ENCODE measurements around the gene PAX6.

PAX6 gene

GRCh38 chr11:31823644-31824331 is 12.7 kb upstream of the PAX6 start:
- Histone ChIP-seq H3K4me2 (no peak overlapping the region), H3K27ac (no peak overlapping the region), H3K27me3 (ENCODE audit: insufficient read depth, low read depth) (no peaks in the 10 kb centered on the region), H2AFZ (ENCODE audit: low read depth) (no peak overlapping the region), H4K20me1 (ENCODE audit: insufficient read depth) (no peaks in the 10 kb centered on the region), H3K4me1 (ENCODE audit: low read depth, poor library complexity, severe bottlenecking) (no peaks in the 10 kb centered on the region), H3K4me3 (IDR thresholded peaks at IDR 0.05; ENCODE audit: insufficient read depth, low read depth, low read length) (no peak overlapping the region), H3K79me2 (ENCODE audit: insufficient read depth, low read depth) (no peaks in the 10 kb centered on the region), H3K36me3 (ENCODE audit: insufficient read depth) (no peaks in the 10 kb centered on the region), H3K9ac (no peak overlapping the region)
- TF ChIP-seq CTCF (conservative IDR thresholded peaks at IDR 0.05; ENCODE audit: low read depth, low read length), result no peak

GRCh38 chr11:31822927-31823643 is 12.0 kb upstream of the PAX6 start:
- Histone ChIP-seq H3K27ac (no peak overlapping the region), H4K20me1 (ENCODE audit: insufficient read depth) (no peaks in the 10 kb centered on the region), H3K79me2 (ENCODE audit: insufficient read depth, low read depth) (no peaks in the 10 kb centered on the region), H3K4me2 (no peak overlapping the region), H2AFZ (ENCODE audit: low read depth) (no peak overlapping the region), H3K36me3 (ENCODE audit: insufficient read depth) (no peaks in the 10 kb centered on the region), H3K9ac (no peak overlapping the region), H3K27me3 (ENCODE audit: insufficient read depth, low read depth) (no peaks in the 10 kb centered on the region), H3K4me1 (ENCODE audit: low read depth, poor library complexity, severe bottlenecking) (no peaks in the 10 kb centered on the region), H3K4me3 (IDR thresholded peaks at IDR 0.05; ENCODE audit: insufficient read depth, low read depth, low read length) (no peak overlapping the region)
- no peak for TF ChIP-seq CTCF (conservative IDR thresholded peaks at IDR 0.05; ENCODE audit: low read depth, low read length)

GRCh38 chr11:31822175-31822926 is 11.2 kb upstream of the PAX6 start:
- Histone ChIP-seq H3K27ac (no peak overlapping the region), H3K4me2 (no peak overlapping the region), H3K27me3 (ENCODE audit: insufficient read depth, low read depth) (no peaks in the 10 kb centered on the region), H2AFZ (ENCODE audit: low read depth) (no peak overlapping the region), H3K4me3 (IDR thresholded peaks at IDR 0.05; ENCODE audit: insufficient read depth, low read depth, low read length) (no peak overlapping the region), H4K20me1 (ENCODE audit: insufficient read depth) (no peaks in the 10 kb centered on the region), H3K79me2 (ENCODE audit: insufficient read depth, low read depth) (no peaks in the 10 kb centered on the region), H3K9ac (no peak overlapping the region), H3K36me3 (ENCODE audit: insufficient read depth) (no peaks in the 10 kb centered on the region), H3K4me1 (ENCODE audit: low read depth, poor library complexity, severe bottlenecking) (no peaks in the 10 kb centered on the region)
- TF ChIP-seq CTCF (conservative IDR thresholded peaks at IDR 0.05; ENCODE audit: low read depth, low read length), result no peak

- H3K4me1 ChIP-seq (ENCODE audit: low read depth, poor library complexity, severe bottlenecking), result no peaks in the 10 kb centered on the region
- H3K4me3 ChIP-seq (IDR thresholded peaks at IDR 0.05; ENCODE audit: insufficient read depth, low read depth, low read length), result no peak overlapping the region
- TF ChIP-seq CTCF (conservative IDR thresholded peaks at IDR 0.05; ENCODE audit: low read depth, low read length), result no peak
- H4K20me1 ChIP-seq (ENCODE audit: insufficient read depth), result no peaks in the 10 kb centered on the region
- no peak overlapping the region for H3K9ac ChIP-seq
- no peak overlapping the region for H3K27ac ChIP-seq
- no peaks in the 10 kb centered on the region for H3K79me2 ChIP-seq (ENCODE audit: insufficient read depth, low read depth)
- H3K36me3 ChIP-seq (ENCODE audit: insufficient read depth), result no peaks in the 10 kb centered on the region
- no peak overlapping the region for H3K4me2 ChIP-seq
- H3K27me3 ChIP-seq (ENCODE audit: insufficient read depth, low read depth), result no peaks in the 10 kb centered on the region
- no peak overlapping the region for H2AFZ ChIP-seq (ENCODE audit: low read depth)
These were observed 10.6 kb upstream of the PAX6 start for GRCh38 chr11:31821766-31822165.

Measured in KMS-11 (cell line).